Adrenal gland (tissue), 5 donors: ENCODE data around the gene SLC15A4.

Experiments
- POLR2A ChIP-seq, 2 donors: fragments of 450-650 bp; IDR thresholded peaks; one replicate each; pipeline ENCODE4 v1.6.1; 2017; ENCODE audit warnings: antibody characterized with exemption in 2 of 2, mild to moderate bottlenecking in 2 of 2, moderate library complexity in 1 of 2
- TF ChIP-seq, protein P1 (sequence below), 6 experiments: fragments of 450-650 bp in 4 of 6; fragments of 200-600 bp in 2 of 6; sonication (generic) in 1 of 6; IDR thresholded peaks; 1 replicate in 5 of 6; 2 replicates in 1 of 6; pipeline versions ENCODE4 v1.5.1 to v1.8.0; 2016 to 2021; ENCODE audit warnings: antibody characterized with exemption in 6 of 6, mild to moderate bottlenecking in 2 of 6, moderate library complexity in 1 of 6
- donor health status: DM: no; HTN: no; CAD: no.

DNA sequence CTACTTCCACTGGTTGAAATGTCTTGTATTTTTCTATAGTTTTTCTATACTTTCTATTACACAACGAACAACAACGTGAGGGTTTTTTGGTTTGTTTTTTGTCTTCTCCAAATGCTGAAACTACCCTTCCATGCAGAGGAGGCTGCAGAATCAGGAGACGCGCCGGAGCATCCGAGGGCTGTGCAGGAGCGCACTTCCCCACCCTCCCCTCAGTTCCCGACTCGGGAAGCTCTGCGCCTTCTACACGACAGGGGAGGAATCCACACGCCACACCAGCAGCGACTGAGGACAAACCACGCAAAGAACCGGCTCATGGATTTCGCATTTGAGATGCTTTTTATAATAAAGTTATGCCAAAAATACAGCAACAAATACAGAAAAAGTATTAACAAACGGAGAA is 30.9 kb downstream of the SLC15A4 start:
- TF ChIP-seq POLR2A (IDR thresholded peaks at IDR 0.05) = no peak
- TF ChIP-seq, protein P1, sequence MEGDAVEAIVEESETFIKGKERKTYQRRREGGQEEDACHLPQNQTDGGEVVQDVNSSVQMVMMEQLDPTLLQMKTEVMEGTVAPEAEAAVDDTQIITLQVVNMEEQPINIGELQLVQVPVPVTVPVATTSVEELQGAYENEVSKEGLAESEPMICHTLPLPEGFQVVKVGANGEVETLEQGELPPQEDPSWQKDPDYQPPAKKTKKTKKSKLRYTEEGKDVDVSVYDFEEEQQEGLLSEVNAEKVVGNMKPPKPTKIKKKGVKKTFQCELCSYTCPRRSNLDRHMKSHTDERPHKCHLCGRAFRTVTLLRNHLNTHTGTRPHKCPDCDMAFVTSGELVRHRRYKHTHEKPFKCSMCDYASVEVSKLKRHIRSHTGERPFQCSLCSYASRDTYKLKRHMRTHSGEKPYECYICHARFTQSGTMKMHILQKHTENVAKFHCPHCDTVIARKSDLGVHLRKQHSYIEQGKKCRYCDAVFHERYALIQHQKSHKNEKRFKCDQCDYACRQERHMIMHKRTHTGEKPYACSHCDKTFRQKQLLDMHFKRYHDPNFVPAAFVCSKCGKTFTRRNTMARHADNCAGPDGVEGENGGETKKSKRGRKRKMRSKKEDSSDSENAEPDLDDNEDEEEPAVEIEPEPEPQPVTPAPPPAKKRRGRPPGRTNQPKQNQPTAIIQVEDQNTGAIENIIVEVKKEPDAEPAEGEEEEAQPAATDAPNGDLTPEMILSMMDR (IDR thresholded peaks at IDR 0.05) = no peak
